ENCODE data around the gene EHD3.

Gene EHD3

DNA sequence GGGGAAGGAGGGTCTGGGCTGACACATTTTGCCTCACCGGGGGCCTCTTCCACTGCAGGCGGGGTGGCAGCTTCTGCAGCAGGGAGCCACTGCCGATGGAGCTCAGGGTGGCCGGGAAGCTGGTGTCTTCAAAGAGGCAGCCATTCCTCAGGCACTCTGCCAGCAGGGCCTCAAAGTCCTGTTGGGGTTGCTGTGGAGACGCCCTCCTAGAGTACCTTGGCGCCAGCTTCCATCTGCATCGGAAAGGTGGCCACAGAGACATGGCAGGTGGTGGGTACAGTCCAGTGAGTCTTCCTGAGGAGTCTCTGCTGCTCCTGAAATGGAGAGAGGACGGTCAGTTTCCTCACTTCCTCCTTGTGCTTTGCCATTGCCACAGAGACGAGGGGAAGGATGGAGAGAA is 28.8 kb upstream of the EHD3 start:
- Histone ChIP-seq H2AFZ (ENCODE audit: low read length) (no peak overlapping the region), H3K4me1 (ENCODE audit: low read length) (peaks cover 25% of the 10 kb centered on the region), H3K4me3 (ENCODE audit: low read length) (no peak overlapping the region), H3K27ac (ENCODE audit: low read length) (no peak overlapping the region), H3K36me3 (replicated peaks; ENCODE audit: insufficient read depth, low read length) (no peaks in the 10 kb centered on the region), H3K4me2 (ENCODE audit: low read depth, low read length) (no peak overlapping the region), H4K20me1 (ENCODE audit: insufficient read depth, low read length) (no peaks in the 10 kb centered on the region), H3K9me2 (replicated peaks; ENCODE audit: insufficient read depth, low read length) (no peaks in the 10 kb centered on the region), H3K9me3 (replicated peaks; ENCODE audit: insufficient read depth, low read length) (no peaks in the 10 kb centered on the region), H3K79me2 (ENCODE audit: low read length) (no peaks in the 10 kb centered on the region), H3F3A (ENCODE audit: insufficient read depth, low read length) (peaks cover 9% of the 10 kb centered on the region; the same call in 1 of the 2 replicates), H3K9ac (ENCODE audit: low read length) (no peak overlapping the region), H3K27me3 (replicated peaks; ENCODE audit: insufficient read depth, low read length) (no peaks in the 10 kb centered on the region)
- DNase-seq = no peak
- TF ChIP-seq, protein P1, sequence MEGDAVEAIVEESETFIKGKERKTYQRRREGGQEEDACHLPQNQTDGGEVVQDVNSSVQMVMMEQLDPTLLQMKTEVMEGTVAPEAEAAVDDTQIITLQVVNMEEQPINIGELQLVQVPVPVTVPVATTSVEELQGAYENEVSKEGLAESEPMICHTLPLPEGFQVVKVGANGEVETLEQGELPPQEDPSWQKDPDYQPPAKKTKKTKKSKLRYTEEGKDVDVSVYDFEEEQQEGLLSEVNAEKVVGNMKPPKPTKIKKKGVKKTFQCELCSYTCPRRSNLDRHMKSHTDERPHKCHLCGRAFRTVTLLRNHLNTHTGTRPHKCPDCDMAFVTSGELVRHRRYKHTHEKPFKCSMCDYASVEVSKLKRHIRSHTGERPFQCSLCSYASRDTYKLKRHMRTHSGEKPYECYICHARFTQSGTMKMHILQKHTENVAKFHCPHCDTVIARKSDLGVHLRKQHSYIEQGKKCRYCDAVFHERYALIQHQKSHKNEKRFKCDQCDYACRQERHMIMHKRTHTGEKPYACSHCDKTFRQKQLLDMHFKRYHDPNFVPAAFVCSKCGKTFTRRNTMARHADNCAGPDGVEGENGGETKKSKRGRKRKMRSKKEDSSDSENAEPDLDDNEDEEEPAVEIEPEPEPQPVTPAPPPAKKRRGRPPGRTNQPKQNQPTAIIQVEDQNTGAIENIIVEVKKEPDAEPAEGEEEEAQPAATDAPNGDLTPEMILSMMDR (IDR thresholded peaks at IDR 0.05; ENCODE audit: low read length) = no peak
- TF ChIP-seq EZH2phosphoT487 (IDR thresholded peaks at IDR 0.05; ENCODE audit: low read length) (no peak), EZH2 (optimal IDR thresholded peaks at IDR 0.05; ENCODE audit: low read depth, low read length) (no peak)

DNA sequence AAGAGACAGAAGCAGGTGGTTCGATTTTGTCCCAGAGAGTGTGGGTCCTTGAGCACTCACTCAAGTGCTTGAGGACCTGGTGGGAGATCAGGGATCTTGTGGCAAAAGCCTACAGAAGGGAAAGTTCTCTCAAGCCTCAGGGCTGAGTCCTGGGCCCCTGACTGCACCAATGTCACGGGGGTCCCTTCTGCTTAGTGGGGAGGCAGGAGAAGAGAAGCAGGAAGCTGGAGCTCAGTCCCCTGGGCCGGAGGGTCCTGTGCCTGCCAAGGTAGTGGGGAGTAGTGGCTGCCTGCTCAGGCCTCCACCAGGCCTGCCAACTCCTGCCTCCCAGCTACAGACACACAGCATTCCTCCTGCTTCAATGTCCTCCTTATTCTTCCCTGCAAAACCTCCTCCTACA is 28.3 kb upstream of the EHD3 start:
- Histone ChIP-seq H3K4me2 (ENCODE audit: low read depth, low read length) (no peak overlapping the region), H2AFZ (ENCODE audit: low read length) (no peak overlapping the region)
- TF ChIP-seq, protein P1 (IDR thresholded peaks at IDR 0.05; ENCODE audit: low read length) = no peak
- TF ChIP-seq EZH2 (optimal IDR thresholded peaks at IDR 0.05; ENCODE audit: low read depth, low read length) (no peak), EZH2phosphoT487 (IDR thresholded peaks at IDR 0.05; ENCODE audit: low read length) (no peak)

DNA sequence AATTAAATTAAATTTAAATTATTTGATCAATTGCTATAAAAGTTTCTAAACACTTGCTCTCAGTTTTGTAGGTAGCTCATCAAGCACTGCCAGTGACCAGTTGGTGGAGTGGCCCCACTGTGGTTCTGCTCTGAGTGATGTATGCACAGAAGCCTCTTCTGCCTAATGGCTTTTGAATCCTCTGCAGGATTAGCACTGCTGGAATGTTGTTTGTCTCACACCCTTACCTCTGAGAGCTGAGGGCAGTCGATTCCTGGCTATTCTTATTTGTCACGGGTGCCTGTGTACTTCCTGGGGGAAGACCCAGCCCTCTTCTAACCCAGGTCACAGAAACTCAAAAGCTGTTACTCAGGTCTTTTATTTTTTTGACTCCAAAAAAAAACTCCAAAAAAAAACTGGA is 26.2 kb upstream of the EHD3 start:
- Histone ChIP-seq H3K9me3 (replicated peaks; ENCODE audit: insufficient read depth, low read length) (no peaks in the 10 kb centered on the region), H3K27ac (ENCODE audit: low read length) (peak overlapping the region; percentile 48; the same call in 1 of the 2 replicates), H3F3A (ENCODE audit: insufficient read depth, low read length) (peaks cover 14% of the 10 kb centered on the region), H3K9me2 (replicated peaks; ENCODE audit: insufficient read depth, low read length) (no peaks in the 10 kb centered on the region), H3K4me3 (ENCODE audit: low read length) (no peak overlapping the region), H3K9ac (ENCODE audit: low read length) (peak overlapping the region; percentile 4; the same call in 1 of the 2 replicates), H4K20me1 (ENCODE audit: insufficient read depth, low read length) (no peaks in the 10 kb centered on the region), H3K4me1 (ENCODE audit: low read length) (peaks cover 32% of the 10 kb centered on the region), H3K36me3 (replicated peaks; ENCODE audit: insufficient read depth, low read length) (no peaks in the 10 kb centered on the region), H3K79me2 (ENCODE audit: low read length) (no peaks in the 10 kb centered on the region), H3K4me2 (ENCODE audit: low read depth, low read length) (peak overlapping the region; percentile 44; the same call in 1 of the 2 replicates), H3K27me3 (replicated peaks; ENCODE audit: insufficient read depth, low read length) (no peaks in the 10 kb centered on the region), H2AFZ (ENCODE audit: low read length) (peak overlapping the region; percentile 33)
- TF ChIP-seq EZH2phosphoT487 (IDR thresholded peaks at IDR 0.05; ENCODE audit: low read length) (no peak), EZH2 (optimal IDR thresholded peaks at IDR 0.05; ENCODE audit: low read depth, low read length) (no peak)
- TF ChIP-seq, protein P1 (IDR thresholded peaks at IDR 0.05; ENCODE audit: low read length) = 0 out of 2 replicates have a peak, but pooled peaks have one; percentile 8
- peak; percentile 73 for DNase-seq

More for the DNA sequence above, 28.3 kb upstream of the EHD3 start:
- Histone ChIP-seq H3K79me2 (ENCODE audit: low read length) (no peaks in the 10 kb centered on the region), H3K9ac (ENCODE audit: low read length) (no peak overlapping the region), H3K4me3 (ENCODE audit: low read length) (no peak overlapping the region), H3K27me3 (replicated peaks; ENCODE audit: insufficient read depth, low read length) (no peaks in the 10 kb centered on the region), H3K36me3 (replicated peaks; ENCODE audit: insufficient read depth, low read length) (no peaks in the 10 kb centered on the region), H3K9me2 (replicated peaks; ENCODE audit: insufficient read depth, low read length) (no peaks in the 10 kb centered on the region), H3K9me3 (replicated peaks; ENCODE audit: insufficient read depth, low read length) (no peaks in the 10 kb centered on the region), H4K20me1 (ENCODE audit: insufficient read depth, low read length) (no peaks in the 10 kb centered on the region), H3K27ac (ENCODE audit: low read length) (no peak overlapping the region), H3K4me1 (ENCODE audit: low read length) (peaks cover 25% of the 10 kb centered on the region), H3F3A (ENCODE audit: insufficient read depth, low read length) (peaks cover 9% of the 10 kb centered on the region; the same call in 1 of the 2 replicates)
- peak; percentile 1 for DNase-seq

All from MM.1S (cell line).